NCI-H1417 (cell line): ENCODE measurements around the gene GPR55.

Experiments used
- DNase-seq, 3 experiments: peaks; one replicate each; lab custom pipeline; 2025; lab: John Stamatoyannopoulos, UW

GPR55 gene

DNA sequence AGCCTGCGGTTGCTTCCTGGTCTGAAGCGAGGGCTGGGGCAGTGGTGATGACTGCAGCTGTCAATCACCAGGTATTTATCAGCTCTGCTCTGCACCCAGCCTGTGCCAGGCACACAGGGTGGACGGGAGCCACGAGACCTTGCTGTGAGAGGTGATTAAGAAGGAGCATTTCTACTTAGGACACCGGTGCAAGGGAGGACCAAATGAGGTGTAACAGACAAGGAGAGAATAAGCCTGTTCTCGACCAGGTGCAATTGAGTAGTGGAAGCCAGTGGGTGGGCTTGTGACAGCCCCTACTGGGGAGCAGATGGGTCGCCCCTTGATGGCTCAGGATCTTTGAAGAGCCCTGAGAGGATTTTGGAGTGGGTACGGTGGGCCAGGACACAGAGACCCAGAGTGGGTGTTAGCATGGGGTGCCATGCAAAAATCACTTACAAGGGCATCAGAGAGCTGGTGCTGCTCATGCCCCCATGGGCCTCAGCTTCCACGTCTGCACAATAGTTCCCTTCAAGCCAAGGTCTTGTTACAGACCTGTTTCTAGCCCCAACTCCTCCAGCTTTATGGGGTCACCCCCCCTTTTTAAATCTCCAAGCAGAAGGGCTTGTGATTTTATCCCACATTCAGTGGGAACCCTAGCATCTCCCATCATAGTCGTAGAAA, 24.6 kb downstream of the GPR55 start:
- DNase-seq, result no peak

GRCh38 chr2:230899786-230900185, 25.3 kb downstream of the GPR55 start:
- no peak for DNase-seq

- peak in 2 of 3 experiments; percentile 52 to 74 for DNase-seq
These were observed 25.8 kb downstream of the GPR55 start for GRCh38 chr2:230899287-230899686.

DNA sequence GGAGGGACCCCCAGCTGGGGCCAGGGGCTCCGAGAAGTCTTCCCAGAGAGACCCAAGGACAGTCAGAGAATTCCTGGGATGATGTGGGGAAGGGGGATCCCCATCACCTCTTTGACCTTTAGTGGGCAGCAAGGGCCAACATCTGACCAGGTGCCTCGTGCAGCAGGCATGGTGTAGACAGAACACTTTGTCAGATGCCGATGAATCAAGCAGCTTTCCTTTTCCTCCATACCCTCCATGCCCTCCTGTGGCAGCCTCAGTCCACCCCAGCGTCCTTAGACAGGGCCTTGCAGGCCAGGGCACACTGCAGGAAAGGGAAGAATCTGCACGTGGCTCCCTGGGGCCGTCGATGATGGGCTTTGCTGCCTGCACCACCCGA, 26.3 kb downstream of the GPR55 start:
- no peak for DNase-seq

DNA sequence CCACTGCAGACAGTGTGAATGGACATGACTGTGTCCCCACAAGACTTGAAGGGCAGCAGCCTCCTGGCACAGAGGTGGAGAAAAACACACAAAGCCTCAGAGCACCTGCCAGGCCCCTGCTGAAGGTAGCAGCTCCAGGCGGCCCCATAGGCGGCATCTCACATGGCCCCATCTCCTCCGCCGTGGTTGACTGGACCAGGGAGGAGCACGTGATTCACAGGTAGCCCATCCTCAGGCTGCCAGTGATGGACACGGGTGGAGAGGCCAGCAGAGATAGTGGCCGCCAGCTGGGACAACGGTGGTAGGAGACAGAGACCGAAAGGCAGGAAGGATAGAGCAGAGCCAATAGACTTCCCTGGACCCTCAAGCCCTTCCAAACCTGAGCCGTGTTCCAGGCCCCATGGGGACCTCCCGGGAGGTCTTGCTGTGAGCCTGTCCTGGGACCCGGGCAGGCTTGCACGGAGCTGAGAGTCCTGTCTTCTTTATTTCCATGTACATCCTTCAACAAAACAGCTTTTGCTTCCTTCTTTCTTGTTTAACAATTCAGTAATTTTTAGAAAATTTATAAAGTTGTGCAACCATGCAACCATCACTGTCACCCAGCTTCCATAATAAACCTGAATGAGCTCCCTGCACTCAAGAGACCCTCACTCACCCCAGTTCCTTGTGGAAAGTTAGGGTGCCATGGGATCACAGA, 26.9 kb downstream of the GPR55 start:
- DNase-seq, result no peak

- no peak for DNase-seq
These were observed 28.5 kb downstream of the GPR55 start for GRCh38 chr2:230896346-230897115.

GRCh38 chr2:230895536-230896345, 29.3 kb downstream of the GPR55 start:
- DNase-seq, result no peak

- DNase-seq, result no peak
These were observed 30.9 kb downstream of the GPR55 start for GRCh38 chr2:230893841-230894781.

- DNase-seq, result no peak
These were observed 31.7 kb downstream of the GPR55 start for GRCh38 chr2:230893338-230893737.

DNA sequence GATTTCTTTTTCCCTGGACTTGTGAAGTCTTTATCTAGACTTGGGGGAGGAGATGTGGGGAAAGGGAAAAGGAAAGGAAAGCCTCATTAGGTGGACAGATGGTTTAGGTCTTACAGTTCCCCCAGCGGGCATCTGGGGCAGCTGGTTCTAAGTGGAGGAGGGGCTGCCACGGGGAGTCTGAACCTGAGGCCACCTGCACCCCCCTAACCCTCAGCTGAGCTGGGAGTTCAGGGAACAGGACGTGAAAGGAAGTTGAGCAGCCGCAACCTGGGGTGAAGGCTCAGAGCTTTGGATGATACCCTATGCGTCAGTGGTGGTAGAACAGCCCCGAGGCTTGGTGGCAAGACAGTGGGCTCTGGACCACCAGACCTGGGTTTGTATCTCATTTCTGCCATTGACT, 33.5 kb downstream of the GPR55 start:
- DNase-seq, result no peak

- no peak for DNase-seq
These were observed 34.0 kb downstream of the GPR55 start for GRCh38 chr2:230891064-230891463.

DNA sequence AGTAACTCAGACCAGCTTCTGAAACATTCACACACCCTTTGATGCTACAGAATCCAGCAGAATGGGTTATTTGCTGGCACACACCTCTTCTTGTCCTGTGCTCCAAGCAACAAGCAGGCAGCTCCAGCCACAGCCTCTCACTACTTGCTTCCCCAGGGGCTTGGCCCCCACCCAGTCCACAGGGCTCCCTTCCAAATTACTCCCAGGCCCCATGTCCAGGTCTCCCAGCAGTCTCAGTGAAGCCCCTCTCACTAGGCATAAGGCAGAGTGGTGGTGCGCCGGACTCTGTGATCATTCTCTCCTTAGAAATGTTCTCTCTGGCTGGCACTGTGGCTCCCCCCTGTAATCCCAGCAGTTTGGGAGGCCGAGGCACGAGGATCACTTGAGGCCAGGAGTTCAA, 34.4 kb downstream of the GPR55 start:
- no peak for DNase-seq

DNA sequence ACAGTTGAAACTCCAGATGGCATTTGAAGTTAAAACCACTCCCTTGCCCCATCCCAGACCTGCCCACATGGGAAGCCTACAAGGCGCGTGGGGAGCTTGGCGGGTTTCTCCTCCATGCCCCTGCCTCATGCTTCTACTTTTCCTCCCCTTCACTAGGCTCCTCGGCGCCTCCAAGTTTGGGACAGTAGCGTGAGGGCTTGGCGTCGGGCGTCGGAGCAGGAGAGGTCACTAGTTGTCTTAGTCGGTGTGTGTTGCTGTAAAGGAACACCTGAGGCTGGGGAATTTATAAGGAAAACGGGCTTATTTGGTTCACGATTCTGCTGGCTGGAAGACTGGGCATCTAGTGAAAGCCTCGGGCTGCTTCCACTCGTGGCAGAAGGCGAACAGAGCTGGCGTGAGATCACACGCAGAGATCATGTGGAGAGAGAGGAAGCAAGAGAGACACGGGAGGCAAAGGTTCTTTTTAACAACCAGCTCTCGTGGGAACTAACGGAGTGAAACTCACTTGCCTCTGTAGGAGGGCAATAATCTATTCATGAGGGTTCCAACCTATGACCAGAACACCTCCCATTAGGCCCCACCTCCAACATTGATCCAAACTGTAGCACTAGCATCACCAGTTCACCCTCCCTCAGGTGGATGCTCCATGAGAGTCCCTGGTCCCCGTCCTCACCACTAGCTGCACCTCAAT, 35.0 kb downstream of the GPR55 start:
- no peak for DNase-seq

DNA sequence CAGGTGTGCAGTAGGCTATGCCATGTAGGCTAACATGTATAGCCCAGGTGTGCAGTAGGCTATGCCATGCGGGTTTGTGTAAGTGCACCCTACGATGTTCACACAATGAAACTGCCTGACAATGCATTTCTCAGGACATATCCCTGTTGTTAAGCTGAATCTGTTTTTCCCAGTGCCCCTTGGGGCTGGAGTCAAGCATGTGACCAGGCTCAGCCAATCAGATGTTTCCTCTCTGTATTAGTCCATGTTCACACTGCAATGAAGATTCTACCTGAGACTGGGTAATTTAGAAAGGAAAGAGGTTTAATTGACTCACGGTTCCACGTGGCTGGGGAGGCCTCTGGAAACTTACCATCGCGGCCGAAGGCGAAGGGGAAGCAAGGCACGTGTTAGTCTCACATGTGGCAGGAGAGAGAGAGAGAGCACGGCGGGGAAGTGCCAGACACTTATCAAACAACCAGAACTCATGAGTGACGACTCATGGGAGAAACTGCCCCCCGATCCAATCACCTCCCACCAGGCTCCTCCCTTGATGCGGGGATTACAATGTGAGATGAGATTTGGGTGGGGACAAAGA, 36.1 kb downstream of the GPR55 start:
- no peak for DNase-seq

DNA sequence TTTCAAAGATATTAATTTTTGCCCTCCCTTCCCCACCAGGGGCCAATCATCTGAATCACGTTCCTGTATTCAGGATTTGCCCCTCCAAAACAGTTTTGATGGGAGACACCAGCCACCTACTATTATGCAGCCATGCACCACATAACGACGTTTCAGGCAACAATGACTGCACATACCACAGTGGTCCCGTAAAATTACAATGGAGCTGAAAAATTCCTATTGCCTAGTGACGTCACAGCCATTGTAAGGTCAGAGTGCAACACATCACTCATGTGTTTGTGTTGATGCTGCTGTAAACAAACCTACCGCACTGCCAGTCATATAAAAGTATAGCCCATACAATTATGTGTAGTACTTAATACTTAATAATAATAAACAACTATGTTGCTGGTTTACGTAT, 37.7 kb downstream of the GPR55 start:
- no peak for DNase-seq

DNA sequence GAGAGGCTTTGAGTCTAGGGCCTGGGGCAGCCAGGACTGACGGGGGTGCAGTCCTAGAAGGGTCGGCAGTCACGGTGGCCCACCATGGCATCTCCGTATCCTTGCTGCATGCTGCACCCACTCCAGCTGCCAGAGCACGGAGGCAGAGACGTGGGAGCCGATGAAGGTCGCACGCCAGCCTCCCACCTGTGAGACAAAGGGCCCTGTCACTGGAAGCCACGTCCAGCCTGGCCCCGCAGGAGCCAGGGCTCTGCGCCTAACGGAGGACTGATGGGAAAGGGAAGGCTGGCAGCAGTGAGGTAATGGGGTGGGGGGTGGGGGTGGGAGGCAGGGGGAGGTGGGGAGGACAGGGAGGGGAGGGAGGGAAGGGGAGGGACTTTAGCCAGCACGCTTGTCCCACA, 38.4 kb downstream of the GPR55 start:
- DNase-seq, result no peak

DNA sequence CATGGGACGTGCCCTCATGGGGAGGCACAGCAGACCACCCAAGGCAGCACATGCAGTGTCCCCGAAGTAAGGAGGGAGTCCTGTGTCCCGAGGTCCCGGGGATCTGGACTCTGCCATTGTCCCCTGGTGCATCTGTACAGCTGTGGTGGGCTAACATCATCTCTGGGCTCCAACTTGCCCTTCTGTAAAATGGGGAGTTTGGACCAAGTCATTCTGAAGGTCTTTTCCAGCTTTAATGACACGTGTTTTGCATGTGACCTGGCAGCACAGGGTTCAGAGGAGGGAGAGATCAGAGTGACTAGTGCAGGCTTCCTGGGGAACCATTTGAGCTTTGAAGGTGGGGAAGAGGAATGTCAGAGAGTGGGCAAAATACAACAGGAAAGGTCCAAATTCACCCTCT, 38.8 kb downstream of the GPR55 start:
- no peak for DNase-seq

DNA sequence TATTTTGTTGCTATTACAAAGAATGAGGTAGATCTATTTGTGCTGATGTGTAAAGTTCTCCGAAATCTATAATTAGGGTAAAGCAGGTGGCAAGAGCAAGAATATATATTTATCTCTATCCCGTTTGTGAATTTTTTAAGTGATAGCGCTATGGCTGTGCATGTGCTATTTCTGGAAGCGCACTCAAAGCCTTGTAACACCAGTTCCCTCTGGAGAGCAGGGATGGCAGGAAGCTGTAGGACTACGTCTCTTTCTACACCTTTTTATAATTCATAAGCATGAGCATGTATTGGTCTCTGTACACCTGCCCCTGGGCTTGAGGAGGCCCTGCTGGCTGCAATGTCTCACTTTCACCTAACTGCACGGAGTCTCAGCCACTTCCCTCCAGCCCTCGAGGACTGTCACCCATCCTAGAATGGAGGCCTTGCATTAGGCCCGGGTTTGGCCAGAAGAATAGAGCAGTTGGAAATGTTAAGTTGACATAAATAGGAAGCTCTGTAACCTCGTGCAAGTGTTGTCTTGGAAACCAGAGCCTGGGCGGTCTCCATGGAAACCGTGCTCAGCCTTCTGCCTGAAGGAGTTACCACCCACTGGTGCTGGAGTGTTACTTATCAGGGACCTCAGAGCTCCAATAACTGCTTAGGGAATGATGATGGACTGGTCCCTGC, 39.4 kb downstream of the GPR55 start:
- DNase-seq, result peak; percentile 68 to 95 (median 86)

- no peak for DNase-seq
These were observed 43.2 kb downstream of the GPR55 start for GRCh38 chr2:230881840-230882239.

- DNase-seq, result no peak
These were observed 45.2 kb downstream of the GPR55 start for GRCh38 chr2:230879891-230880290.
